ENCODE data around the gene LMLN. TPM values are rescaled to one million over a fixed set of nuclear protein-coding genes. Genes with fewer than 3 reads are reported as not detected.

Gene LMLN
- total and polyA plus RNA-seq, 2 of the 8 experiments (the other 6 are each of a cell fraction or from before 2014, with no cell fraction given), result 3.9 to 5.0 TPM

GRCh38 chr3:197940745-197941384 is 19.2 kb upstream of the LMLN start:
- Histone ChIP-seq H4K8ac (ENCODE audit: extremely low read depth, insufficient read depth, low read length) (no peak overlapping the region), H2BK12ac (ENCODE audit: low read depth, low read length) (no peak overlapping the region), H3K4me3 (ENCODE audit: extremely low read depth in 1 of 4, insufficient read depth in 2 of 4, low read depth in 3 of 4, low read length in 4 of 4) (no peak overlapping the region), H4K5ac (ENCODE audit: insufficient read length, low read depth, low read length) (no peak overlapping the region), H3K79me2 (ENCODE audit: control insufficient read depth in 1 of 2, insufficient read depth in 2 of 2, low read length in 2 of 2) (no peaks in the 10 kb centered on the region), H3K9ac (replicated peaks in 1 of 4; ENCODE audit: extremely low read depth in 1 of 4, low read depth in 3 of 4, low read length in 3 of 4) (no peak overlapping the region), H2BK120ac (replicated peaks; ENCODE audit: low read depth, low read length) (no peak overlapping the region), H3K23me2 (ENCODE audit: low read depth, low read length) (no peaks in the 10 kb centered on the region), H3K4ac (replicated peaks; ENCODE audit: insufficient read length, low read depth, low read length) (no peak overlapping the region), H3K4me1 (replicated peaks in 1 of 4; ENCODE audit: control insufficient read depth in 3 of 4, insufficient read depth in 4 of 4, low read length in 3 of 4) (peaks cover 0 to 4% (median 0%) of the 10 kb centered on the region in 4 experiments; a peak in 1 of 7 replicates), H3K14ac (ENCODE audit: insufficient read length) (no peak overlapping the region), H2BK15ac (ENCODE audit: low read length) (no peak overlapping the region), H3K4me2 (ENCODE audit: insufficient read depth in 1 of 2, low read depth in 2 of 2, low read length in 2 of 2) (no peak overlapping the region), H2AFZ (ENCODE audit: low read length) (no peak overlapping the region), H3K27ac (ENCODE audit: low read depth, low read length) (no peak overlapping the region), H3K23ac (ENCODE audit: insufficient read length) (no peak overlapping the region), H4K20me1 (replicated peaks in 1 of 2; ENCODE audit: control insufficient read depth in 1 of 2, insufficient read depth in 2 of 2, low read length in 2 of 2) (no peaks in the 10 kb centered on the region), H3K79me1 (ENCODE audit: low read depth, low read length) (no peaks in the 10 kb centered on the region), H2BK5ac (ENCODE audit: low read depth, low read length) (no peak overlapping the region), H4K91ac (replicated peaks; ENCODE audit: insufficient read length, low read length) (no peak overlapping the region), H3K18ac (ENCODE audit: extremely low read depth, low read length) (no peak overlapping the region), H3K27me3 (replicated peaks in 1 of 4; ENCODE audit: control insufficient read depth in 3 of 4, extremely low read depth in 1 of 4, insufficient read depth in 3 of 4, low read length in 3 of 4) (no peaks in the 10 kb centered on the region), H3K56ac (replicated peaks; ENCODE audit: insufficient read length, low read depth, low read length) (no peak overlapping the region), H2AK5ac (ENCODE audit: low read depth, low read length) (no peak overlapping the region), H3K9me3 (ENCODE audit: insufficient read depth in 2 of 2, low read depth in 1 of 2, low read length in 1 of 2) (no peaks in the 10 kb centered on the region), H2BK20ac (ENCODE audit: low read length) (no peak overlapping the region), H3K36me3 (ENCODE audit: control insufficient read depth in 2 of 4, insufficient read depth in 4 of 4, low read length in 3 of 4) (no peaks in the 10 kb centered on the region)
- no peak for DNase-seq (ENCODE audit: low read depth in 1 of 2, low spot score in 2 of 2)
- CTCF ChIA-PET (ENCODE audit: partially characterized antibody), result no interaction called here
- POLR2A ChIA-PET (ENCODE audit: partially characterized antibody), result interaction anchor here (1.9 kb wide), 1 partner anchor 9 kb away, joined by 6 read pairs; no protein-coding TSS in a partner anchor
- no peak for FAIRE-seq
- 89% methylated on average over 1 of the region's 1 CpG; no CpG with 5 or more reads in 1 of the 2 experiments for WGBS, 2 experiments (ENCODE audit: extremely low coverage in 1 of 2, insufficient coverage in 1 of 2, insufficient read length in 1 of 2, insufficient replicate concordance in 2 of 2, low coverage in 1 of 2, low lambda C conversion rate in 2 of 2, missing lambda C conversion rate in 1 of 2)
- TF ChIP-seq USF2 (IDR thresholded peaks at IDR 0.05; ENCODE audit: low read length) (no peak), CHD2 (IDR thresholded peaks at IDR 0.05; ENCODE audit: low read length) (no peak), TEAD4 (IDR thresholded peaks at IDR 0.05; ENCODE audit: low read depth, low read length) (no peak), RFX5 (IDR thresholded peaks at IDR 0.05; ENCODE audit: borderline replicate concordance, low read depth, low read length) (no peak), ATF2 (IDR thresholded peaks at IDR 0.05; ENCODE audit: low read length) (no peak), CBX8 (IDR thresholded peaks at IDR 0.05; ENCODE audit: borderline replicate concordance, low read depth, low read length) (no peak), RNF2 (IDR thresholded peaks at IDR 0.05; ENCODE audit: borderline replicate concordance, low read depth, low read length, missing control alignments, poor library complexity, severe bottlenecking) (no peak), CBX5 (IDR thresholded peaks at IDR 0.05; ENCODE audit: low read depth, low read length) (no peak), RXRA (IDR thresholded peaks at IDR 0.05; ENCODE audit: insufficient read depth, low read depth, low read length) (no peak), SUZ12 (IDR thresholded peaks at IDR 0.05; ENCODE audit: low read length) (no peak)

Data from H1 (cell line).